Activated CD8-positive, alpha-beta memory T cell treated with anti-CD3 and anti-CD28 coated beads for 4 hours (primary cell): ENCODE measurements around the gene MRPL41.
"Not testable (repeated sequence)": the region's sequence is repeated elsewhere in the genome, so short reads cannot be mapped to it uniquely, and the experiment has no call there.

Experiments used
- DNase-seq, 2 donors: peaks; one replicate each; pipeline ENCODE4 v3.0.0-alpha.2; 2020; ENCODE audit warnings: low read depth in 2 of 2

The MRPL41 gene

GRCh38 chr9:137551264-137552021 is at the start of gene MRPL41:
MRPL41 (plus strand) TSS chr9:137551879; CDS start chr9:137552082, 203 bp downstream.
- peak; percentile 71 to 76 for DNase-seq

- DNase-seq, result no peak
Measured at GRCh38 chr9:137502008-137502911, 49.4 kb upstream of the MRPL41 start.

- DNase-seq, result no peak
Measured at GRCh38 chr9:137504432-137504777, 47.3 kb upstream of the MRPL41 start.

- DNase-seq, result no peak
Measured at GRCh38 chr9:137505421-137506140, 46.1 kb upstream of the MRPL41 start.

GRCh38 chr9:137506274-137506673 is 45.4 kb upstream of the MRPL41 start:
- no peak for DNase-seq

GRCh38 chr9:137506702-137507171 is 44.9 kb upstream of the MRPL41 start:
- no peak for DNase-seq

GRCh38 chr9:137509198-137509597 is 42.5 kb upstream of the MRPL41 start:
- DNase-seq, result no peak

GRCh38 chr9:137511126-137511525 is 40.6 kb upstream of the MRPL41 start:
- DNase-seq, result not testable (repeated sequence)

- DNase-seq, result no peak
Measured at GRCh38 chr9:137511758-137512463, 39.8 kb upstream of the MRPL41 start.

GRCh38 chr9:137513136-137513535 is 38.5 kb upstream of the MRPL41 start:
- not testable (repeated sequence) for DNase-seq

- not testable (repeated sequence) for DNase-seq
Measured at GRCh38 chr9:137513801-137514570, 37.7 kb upstream of the MRPL41 start.

- no peak for DNase-seq
Measured at GRCh38 chr9:137514691-137515337, 36.9 kb upstream of the MRPL41 start.

- no peak for DNase-seq
Measured at GRCh38 chr9:137515338-137515724, 36.3 kb upstream of the MRPL41 start.

GRCh38 chr9:137516144-137516917 is 35.3 kb upstream of the MRPL41 start:
- no peak for DNase-seq

GRCh38 chr9:137518661-137519459 is 32.8 kb upstream of the MRPL41 start:
- not testable (repeated sequence) for DNase-seq

GRCh38 chr9:137519553-137519952 is 32.1 kb upstream of the MRPL41 start:
- DNase-seq, result no peak

- no peak for DNase-seq
Measured at GRCh38 chr9:137520614-137521404, 30.9 kb upstream of the MRPL41 start.
